RPMI7951 (cell line): ENCODE results near the gene SPATA17. TPM values are rescaled to one million over a fixed set of nuclear protein-coding genes. Genes with fewer than 3 reads are reported as not detected.

Source experiments
- DNase-seq: peaks from one replicate; pipeline ENCODE4 v3.0.0-alpha.2; 2012; ENCODE audit warnings: low read depth
- total RNA-seq: library from RNA; depleted of rRNA; stranded (reverse); fragments of >200 nt; shearing (Covaris generic); gene quantifications from 2 replicates; pipeline ENCODE4 v1.2.3, GENCODE V29; 2014

Gene SPATA17
- total RNA-seq, 1 experiment from 2014 or later, result under 0.01 TPM

GRCh38 chr1:217847643-217848042 is 216.5 kb downstream of the SPATA17 start:
- DNase-seq, result no peak

DNA sequence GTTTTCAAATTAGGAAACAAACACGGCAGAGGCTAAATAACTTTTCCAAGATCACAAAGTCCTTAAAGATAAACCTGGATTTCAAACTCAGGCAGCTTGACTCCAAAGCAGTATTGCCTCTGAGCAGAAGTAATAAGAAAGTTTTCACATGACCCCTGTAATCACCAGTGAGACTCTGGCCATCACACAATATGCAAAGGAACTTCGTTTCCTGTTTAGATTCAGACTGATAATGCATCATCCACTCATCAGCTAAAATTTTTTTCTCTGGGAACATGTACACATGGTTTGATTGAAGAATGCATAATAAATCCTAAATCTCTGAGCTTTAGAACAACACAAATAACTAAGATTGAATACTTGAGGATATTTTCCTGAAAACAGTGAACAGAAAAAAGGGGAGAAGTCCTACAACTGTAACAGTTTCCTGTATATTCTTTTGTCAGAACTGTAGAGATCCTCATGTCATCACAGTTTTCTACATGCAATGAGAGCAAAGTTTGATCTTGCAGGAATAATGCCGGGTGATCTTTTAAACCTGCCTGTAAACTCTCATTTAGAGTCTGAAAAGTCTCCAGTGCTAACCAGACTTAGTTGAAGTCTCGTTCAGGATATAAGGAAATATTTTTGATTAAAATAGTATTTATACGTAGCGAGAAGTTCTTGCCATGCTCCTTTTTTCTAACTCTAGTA is 225.3 kb downstream of the SPATA17 start:
- no peak for DNase-seq

DNA sequence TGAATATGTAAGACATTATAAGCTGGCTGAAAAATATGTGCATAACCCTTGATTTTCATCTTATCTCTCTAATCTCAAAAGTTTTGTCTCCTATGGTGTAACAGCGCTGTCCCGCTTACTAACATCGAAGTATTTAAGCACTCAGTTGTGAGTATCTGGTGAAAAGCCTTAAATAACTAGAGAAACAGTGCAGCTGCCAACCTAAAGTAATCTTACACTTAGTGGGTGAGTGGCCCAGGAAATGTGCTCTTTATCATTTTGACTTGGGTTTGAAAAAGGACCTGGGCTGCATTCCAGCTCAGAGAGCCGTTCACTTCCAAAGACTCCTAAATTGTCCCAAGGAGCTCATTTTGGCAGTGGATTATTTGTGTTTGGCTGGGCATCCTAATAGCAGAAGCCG is 225.9 kb downstream of the SPATA17 start:
- DNase-seq, result no peak

- no peak for DNase-seq
These were observed 230.5 kb downstream of the SPATA17 start for GRCh38 chr1:217861658-217862057.

- DNase-seq, result no peak
These were observed 236.4 kb downstream of the SPATA17 start for GRCh38 chr1:217867446-217867995.

- DNase-seq, result no peak
These were observed 240.8 kb downstream of the SPATA17 start for GRCh38 chr1:217871955-217872354.

DNA sequence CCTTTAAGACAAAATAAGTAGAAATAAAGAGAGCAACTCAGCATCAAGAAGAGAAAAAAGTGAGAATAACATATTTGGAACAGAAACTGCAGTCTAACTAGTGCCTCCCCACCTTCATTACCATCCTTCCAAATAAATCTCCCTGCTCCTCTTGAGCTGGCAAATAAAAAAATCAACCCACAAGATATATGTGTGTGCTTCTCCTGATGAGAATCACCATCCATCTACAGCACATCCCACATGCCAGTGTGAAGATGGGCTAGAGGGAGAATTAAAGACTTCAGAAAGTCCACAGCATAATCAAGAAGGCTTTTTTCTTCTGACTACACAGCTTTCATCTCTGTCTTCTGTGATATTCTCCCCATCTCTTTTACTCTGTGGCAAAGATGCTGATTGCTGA is 244.1 kb downstream of the SPATA17 start:
- no peak for DNase-seq

DNA sequence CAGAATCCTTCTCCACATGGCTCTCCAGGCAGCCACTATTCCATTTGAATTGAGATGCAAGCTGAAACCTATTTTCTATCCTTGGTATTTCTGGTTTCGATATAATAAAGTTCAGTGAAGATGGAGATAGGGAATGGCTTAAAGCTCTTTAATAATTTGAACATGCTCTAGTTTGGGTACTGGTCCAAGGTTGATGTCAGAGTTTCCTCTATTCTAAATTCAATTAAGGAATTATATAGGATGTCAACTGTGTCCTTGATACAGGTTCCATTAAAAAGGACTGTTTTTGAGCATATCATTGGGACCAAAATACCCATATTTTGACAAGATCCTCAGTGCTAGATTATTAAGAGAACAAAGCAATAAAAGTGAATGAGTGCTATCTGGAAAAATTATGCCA is 245.3 kb downstream of the SPATA17 start:
- no peak for DNase-seq

- no peak for DNase-seq
These were observed 245.8 kb downstream of the SPATA17 start for GRCh38 chr1:217876896-217877295.

- DNase-seq, result no peak
These were observed 250.0 kb downstream of the SPATA17 start for GRCh38 chr1:217881131-217881543.

DNA sequence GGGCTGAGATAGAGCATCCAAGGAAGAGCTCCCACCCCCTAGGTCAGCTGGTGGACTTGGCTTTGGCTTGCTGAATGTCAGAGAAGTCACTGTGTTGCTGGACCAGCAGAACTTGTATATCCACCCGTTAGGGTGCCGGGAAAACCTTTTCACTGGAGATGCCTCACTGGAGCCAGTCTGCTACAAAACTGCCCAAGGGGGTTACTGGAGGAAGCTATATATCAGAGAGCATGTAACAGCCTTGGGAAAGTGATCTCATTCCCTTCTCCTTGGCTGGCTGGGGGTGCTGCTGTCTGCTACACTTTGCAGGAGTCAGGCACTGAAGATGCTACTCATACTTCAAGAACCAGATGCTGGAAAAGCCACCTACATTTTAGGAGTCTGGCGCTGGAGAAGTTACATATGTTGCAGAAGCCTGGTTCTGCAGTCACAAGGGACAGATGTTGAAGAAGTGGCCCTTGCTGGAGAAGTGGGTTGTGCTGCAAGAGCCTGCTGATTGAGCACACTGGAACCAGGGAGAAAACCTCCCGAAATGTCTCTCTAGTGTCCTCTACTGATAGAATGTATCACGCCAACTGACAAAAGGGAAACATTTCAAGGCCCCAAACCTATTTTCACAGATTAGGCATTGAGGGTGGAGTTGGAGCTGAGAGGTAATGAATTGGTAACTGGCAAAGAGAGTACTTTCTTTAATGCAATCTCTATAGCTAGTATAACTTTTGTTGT is 250.6 kb downstream of the SPATA17 start:
- DNase-seq, result peak; percentile 3

DNA sequence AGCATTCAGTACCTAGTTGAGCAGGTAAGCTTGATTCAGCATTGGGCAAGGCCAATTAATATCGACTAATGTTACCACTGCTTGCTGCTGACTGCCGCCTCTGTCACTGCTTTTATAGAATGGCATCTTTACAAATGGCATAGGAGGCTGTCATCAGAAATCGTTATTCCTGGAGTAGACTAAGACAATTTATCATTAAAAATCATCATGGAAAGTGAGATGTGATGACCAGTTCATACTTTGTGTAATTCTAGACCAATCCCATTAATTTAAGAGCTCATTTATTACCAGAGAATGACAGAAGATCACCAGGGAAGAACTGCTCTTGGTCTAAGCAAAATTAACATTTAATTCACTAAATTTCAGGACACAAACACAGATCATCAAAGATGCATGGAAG is 254.0 kb downstream of the SPATA17 start:
- no peak for DNase-seq

DNA sequence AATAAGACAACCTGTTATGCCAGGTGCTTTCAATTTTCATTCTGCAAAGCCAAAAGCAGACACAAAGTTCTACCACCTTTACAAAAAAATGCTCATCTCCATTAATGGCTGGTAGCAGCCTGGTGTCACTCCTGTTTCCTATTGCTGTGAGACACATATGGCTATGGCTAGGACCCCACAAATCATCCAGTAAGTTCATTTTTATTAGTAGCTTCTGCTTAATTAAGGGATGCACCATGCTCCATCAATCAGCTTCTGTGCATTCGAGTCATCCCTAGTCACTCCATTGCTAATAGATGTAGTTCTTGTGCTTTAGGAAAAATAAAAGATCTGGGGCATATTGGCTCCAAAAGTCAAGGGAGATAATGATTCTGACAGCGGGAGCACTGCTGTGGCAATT is 257.2 kb downstream of the SPATA17 start:
- no peak for DNase-seq

- no peak for DNase-seq
These were observed 258.3 kb downstream of the SPATA17 start for GRCh38 chr1:217889401-217889800.

DNA sequence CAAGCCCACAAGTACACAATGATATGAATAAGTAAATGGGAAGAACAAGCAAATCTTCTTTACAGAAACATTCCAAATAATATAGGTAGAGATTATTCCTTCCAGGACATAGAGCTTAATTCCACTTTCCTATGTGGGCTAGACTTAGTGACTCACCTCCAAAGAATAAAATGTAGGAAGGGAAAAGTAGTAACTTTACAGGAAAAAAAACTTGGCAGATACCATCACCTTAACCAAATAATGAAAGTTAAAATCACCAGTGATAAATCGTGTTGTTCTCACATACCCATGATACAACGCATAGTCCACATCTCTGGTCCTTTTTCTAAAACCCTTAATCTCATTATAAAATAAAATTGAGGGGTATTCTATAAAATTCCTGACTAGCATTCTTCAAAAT is 260.8 kb downstream of the SPATA17 start:
- no peak for DNase-seq

DNA sequence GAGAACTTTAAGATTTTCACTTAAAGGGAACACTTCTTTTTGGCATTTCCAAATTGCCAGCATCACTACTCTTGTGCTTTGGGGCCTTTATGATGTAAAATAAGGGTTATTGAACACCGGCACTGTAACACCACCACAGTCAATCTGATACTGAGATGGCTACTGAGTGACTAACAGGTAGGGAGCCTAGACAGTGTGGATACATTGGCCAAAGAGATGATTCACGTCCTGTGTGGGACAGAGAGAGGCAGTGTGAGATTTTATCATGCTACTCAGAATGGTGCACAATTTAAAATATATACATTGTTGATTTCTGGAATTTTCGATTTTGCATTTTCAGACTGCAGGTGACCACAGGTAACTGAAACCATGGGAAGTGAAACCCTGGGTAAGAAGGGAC is 261.6 kb downstream of the SPATA17 start:
- DNase-seq, result peak; percentile 25

DNA sequence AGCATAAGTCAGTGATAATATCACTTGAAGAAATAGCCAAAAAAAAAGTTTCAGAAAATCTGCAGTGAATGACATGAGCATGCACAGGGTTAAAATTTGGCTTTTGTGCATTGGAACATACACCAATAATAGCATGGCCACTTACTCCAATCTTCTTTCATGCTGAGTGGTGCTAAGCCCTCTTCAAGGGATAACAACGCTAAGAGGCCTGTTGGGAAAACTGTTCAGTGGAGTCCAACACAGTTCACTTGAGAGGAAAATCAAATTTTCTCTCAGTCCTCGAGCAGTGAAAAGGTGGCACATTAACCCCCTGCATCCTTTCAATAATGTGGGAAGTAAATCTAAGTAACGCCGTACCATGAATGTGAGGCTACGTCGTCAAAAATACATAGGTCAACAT is 264.7 kb downstream of the SPATA17 start:
- DNase-seq, result no peak

- DNase-seq, result peak; percentile 59
These were observed 265.3 kb downstream of the SPATA17 start for GRCh38 chr1:217896490-217896889.

DNA sequence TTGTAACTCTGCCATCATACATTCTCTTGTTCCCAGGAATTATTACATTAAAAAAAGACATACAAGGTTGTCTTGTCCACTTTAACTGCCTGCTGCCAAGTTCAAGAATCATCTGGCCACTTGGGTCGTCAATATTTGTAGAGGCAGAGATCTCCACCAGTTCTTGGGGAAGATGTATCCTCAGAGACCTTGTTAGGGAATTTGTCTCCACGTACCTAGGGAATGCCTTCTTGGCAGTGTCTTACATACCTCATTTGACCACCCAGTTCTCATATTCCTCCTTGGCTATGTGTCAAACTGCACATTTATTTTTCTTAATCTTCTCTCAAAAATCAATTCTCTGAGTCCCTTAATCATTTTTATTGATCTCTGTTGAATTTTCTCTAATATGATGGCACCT is 266.0 kb downstream of the SPATA17 start:
- DNase-seq, result no peak

DNA sequence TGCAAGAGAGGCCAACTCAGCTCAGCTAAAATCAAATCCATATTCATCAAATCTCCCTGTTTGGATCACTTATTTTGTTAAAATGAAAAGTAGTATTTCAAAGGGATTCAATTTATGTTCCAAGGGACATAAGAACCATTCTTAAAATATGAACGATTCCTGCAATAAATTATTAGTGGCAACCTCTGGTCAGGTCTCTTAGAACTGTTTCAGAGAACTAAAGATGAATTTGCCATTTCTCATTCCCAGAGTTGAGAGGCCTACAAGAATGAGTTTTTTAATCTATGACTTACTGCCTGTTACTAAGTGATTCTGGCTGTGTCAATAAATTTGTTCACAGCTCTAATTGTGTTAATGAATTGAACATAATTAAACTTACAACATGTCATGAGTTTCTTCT is 268.5 kb downstream of the SPATA17 start:
- no peak for DNase-seq

DNA sequence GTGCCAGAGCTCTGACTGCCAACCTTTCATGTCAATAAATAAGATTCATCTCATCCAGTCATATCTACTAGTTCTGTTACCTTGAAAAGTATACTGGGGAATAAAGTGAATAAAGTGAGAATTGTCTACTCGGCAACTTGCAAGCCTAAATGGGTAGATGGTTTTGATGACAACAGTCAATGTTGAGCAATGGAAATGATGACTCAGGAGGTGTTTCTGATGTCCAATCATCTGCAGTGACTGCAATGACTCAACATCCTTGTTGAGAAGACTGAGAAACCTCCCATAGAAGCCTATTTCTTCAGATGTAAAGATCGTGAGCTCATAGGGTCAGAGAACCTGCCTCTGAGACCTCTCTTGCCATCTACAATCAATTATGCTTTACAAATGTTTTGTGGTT is 276.4 kb downstream of the SPATA17 start:
- no peak for DNase-seq

DNA sequence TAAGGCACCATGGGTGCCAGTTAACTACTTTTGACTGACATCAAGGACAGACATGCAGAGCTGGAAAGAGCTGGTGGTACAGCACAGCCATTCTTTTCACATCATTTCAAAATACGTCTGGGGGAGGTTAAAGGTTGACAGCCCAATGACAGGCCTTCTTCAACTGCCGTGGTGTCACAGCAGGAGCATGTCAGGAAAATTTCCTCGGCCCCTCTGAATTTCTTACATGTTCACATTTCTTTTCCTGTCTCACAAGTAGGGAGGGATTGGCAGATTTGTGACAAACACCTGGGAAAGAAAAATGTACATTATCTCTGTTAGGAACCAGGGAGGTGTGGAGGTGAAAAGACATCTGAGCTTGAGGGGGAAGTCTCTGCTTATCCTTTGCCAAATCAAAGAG is 279.1 kb downstream of the SPATA17 start:
- DNase-seq, result no peak

- DNase-seq, result peak; percentile 10
These were observed 279.7 kb downstream of the SPATA17 start for GRCh38 chr1:217910791-217911320.
